OCI-LY7 (cell line): Measurements from ENCODE around the gene DGKQ.

Experiments
- EZH2phosphoT487 ChIP-seq: fragments of 200-600 bp; sonication (generic); IDR thresholded peaks from 2 replicates; pipeline ENCODE4 v1.6.1; 2018; ENCODE audit warnings: low read depth, borderline replicate concordance, mild to moderate bottlenecking, mixed run types, antibody characterized with exemption, low read length, moderate library complexity, mixed read lengths
- TF ChIP-seq, protein P1 (sequence below): fragments of 200-600 bp; sonication (generic); conservative IDR thresholded peaks from 2 replicates; pipeline ENCODE4 v1.5.1; 2014; ENCODE audit warnings: mild to moderate bottlenecking, antibody characterized with exemption, low read length, moderate library complexity, mixed read lengths

DNA sequence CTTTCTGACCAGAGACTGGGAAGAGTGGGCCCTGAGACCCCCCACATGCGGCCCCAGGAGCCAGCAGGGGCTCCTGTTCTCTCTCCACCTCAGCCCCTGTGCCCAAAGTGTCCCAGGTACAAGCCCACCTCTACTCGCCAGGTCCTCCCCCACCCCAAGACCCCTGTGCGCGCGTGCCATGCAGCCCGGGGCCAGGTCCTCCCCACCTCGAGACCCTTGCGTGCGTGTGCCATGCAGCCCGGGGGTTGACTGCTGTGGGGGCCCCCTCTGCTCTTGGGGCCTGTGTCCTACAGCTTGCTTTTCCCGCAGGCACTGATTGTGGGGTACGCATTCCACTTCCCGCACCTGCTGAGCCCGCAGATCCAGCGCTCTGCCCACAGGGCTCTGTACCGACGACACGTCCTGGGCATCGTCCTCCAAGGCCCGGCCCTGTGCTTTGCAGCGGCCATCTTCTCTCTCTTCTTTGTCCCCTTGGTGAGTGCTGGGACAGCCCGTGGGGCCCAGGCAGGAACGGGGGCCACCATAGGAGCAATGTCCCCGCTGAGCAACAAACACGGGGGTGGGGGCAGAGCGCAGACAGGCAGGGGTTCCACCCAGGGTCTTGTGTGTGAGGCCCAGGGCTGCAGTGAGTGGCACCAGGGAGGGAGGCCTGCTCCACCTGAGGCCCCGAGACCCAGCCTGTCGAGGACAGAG lies 20.3 kb downstream of the DGKQ start:
- TF ChIP-seq, protein P1, sequence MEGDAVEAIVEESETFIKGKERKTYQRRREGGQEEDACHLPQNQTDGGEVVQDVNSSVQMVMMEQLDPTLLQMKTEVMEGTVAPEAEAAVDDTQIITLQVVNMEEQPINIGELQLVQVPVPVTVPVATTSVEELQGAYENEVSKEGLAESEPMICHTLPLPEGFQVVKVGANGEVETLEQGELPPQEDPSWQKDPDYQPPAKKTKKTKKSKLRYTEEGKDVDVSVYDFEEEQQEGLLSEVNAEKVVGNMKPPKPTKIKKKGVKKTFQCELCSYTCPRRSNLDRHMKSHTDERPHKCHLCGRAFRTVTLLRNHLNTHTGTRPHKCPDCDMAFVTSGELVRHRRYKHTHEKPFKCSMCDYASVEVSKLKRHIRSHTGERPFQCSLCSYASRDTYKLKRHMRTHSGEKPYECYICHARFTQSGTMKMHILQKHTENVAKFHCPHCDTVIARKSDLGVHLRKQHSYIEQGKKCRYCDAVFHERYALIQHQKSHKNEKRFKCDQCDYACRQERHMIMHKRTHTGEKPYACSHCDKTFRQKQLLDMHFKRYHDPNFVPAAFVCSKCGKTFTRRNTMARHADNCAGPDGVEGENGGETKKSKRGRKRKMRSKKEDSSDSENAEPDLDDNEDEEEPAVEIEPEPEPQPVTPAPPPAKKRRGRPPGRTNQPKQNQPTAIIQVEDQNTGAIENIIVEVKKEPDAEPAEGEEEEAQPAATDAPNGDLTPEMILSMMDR, result no peak
- no peak for TF ChIP-seq EZH2phosphoT487
